K562 (cell line): Measurements from ENCODE around the gene DEDD2. TPM values are rescaled to one million over a fixed set of nuclear protein-coding genes. Genes with fewer than 3 reads are reported as not detected.

Experiments used
- ZNF318 ChIP-seq, 2 experiments: fragments of 450-650 bp; IDR thresholded peaks; 2 replicates each; pipeline ENCODE4 v1.6.1; 2016; ENCODE audit warnings: mild to moderate bottlenecking in 2 of 2, borderline replicate concordance in 1 of 2, low read depth in 1 of 2, moderate library complexity in 1 of 2
- ZSCAN29 ChIP-seq: fragments of 450-650 bp; IDR thresholded peaks from 2 replicates; pipeline ENCODE4 v1.6.1; 2017
- polyA plus RNA-seq, 8 experiments: library from polyadenylated mRNA; depleted of rRNA in 4 of 8; stranded (reverse) in 5 of 8; unstranded in 3 of 8; fragments of >200 nt; fragmentation: Nextera tagmentation in 2 of 8; fragmentation: Illumina TruSeq in 1 of 8; extraction: Ambion mirVana in 2 of 8; extraction: Trizol in 1 of 8; gene quantifications; 2 replicates each; pipeline versions ENCODE4 v1.2.1 to v1.2.3, GENCODE V29; 2011 to 2014; ENCODE audit warnings: inconsistent platforms in 1 of 8, missing spikeins in 1 of 8
- total RNA-seq, 7 experiments: library from RNA; depleted of rRNA in 6 of 7; stranded (reverse); fragments of >200 nt in 6 of 7; fragmentation: Illumina TruSeq in 2 of 7; extraction: Trizol in 2 of 7; gene quantifications; 2 replicates each; pipeline versions ENCODE4 v1.2.1 to v1.2.3, GENCODE V29; 2011 to 2021; ENCODE audit warnings: low replicate concordance in 1 of 7

DEDD2 gene
- total and polyA plus RNA-seq, 9 of the 15 experiments (the other 6 are each of a cell fraction or from before 2014, with no cell fraction given): 4.3 to 43.0 (median 29.2) TPM

GRCh38 chr19:42261763-42262162, 44.3 kb upstream of the DEDD2 start (continued):
- TF ChIP-seq ZSCAN29 (no peak), ZNF318 (IDR thresholded peaks at IDR 0.05; ENCODE audit: borderline replicate concordance in 1 of 2, low read depth in 1 of 2) (no peak)
